ENCODE data around the gene RNF214. TPM values are rescaled to one million over a fixed set of nuclear protein-coding genes. Genes with fewer than 3 reads are reported as not detected.

Gene RNF214
- total RNA-seq, 2 experiments from 2014 or later, result 12.9 to 15.8 TPM

GRCh38 chr11:117187428-117187798, 45.1 kb upstream of the RNF214 start:
- intact Hi-C loops (cut with DNase I, micrococcal nuclease), result no loop called here
- Histone ChIP-seq H3K27ac (ENCODE audit: low read depth in 1 of 2, low read length in 2 of 2) (no peak overlapping the region), H3K4me3 (ENCODE audit: low read length) (no peak overlapping the region), H3K4me1 (ENCODE audit: insufficient read depth, low read length) (peaks cover 2% of the 10 kb centered on the region), H3K36me3 (ENCODE audit: insufficient read depth, low read length) (peaks cover 44% of the 10 kb centered on the region), H3K9me3 (ENCODE audit: control insufficient read depth in 1 of 2, insufficient read depth in 1 of 2, low read length in 2 of 2) (no peaks in the 10 kb centered on the region), H3K27me3 (ENCODE audit: control insufficient read depth in 1 of 2, insufficient read depth in 2 of 2, low read length in 2 of 2) (no peaks in the 10 kb centered on the region)
- no peak for ATAC-seq (ENCODE audit: poor library complexity)
- ChIA-PET CTCF (no interaction called here), POLR2A (no interaction called here)
- Mint-ChIP-seq H3K36me3 (ENCODE audit: low read depth) (peaks cover 32% of the 10 kb centered on the region), H3K4me1 (ENCODE audit: low read depth) (no peaks in the 10 kb centered on the region), H3K4me3 (no peak overlapping the region), H3K27me3 (no peaks in the 10 kb centered on the region), H3K27ac (no peak overlapping the region), H3K9me3 (no peaks in the 10 kb centered on the region)
- TF ChIP-seq CTCF (IDR thresholded peaks at IDR 0.05), result no peak
- DNase-seq, result no peak

- H3K4me1 Mint-ChIP-seq (ENCODE audit: low read depth), result no peaks in the 10 kb centered on the region
- no peak overlapping the region for H3K27ac ChIP-seq (ENCODE audit: low read depth in 1 of 2, low read length in 2 of 2)
- ATAC-seq (ENCODE audit: poor library complexity) (no peak), DNase-seq (peak in 1 of 14 experiments; percentile 15)
- no peak overlapping the region for H3K4me3 Mint-ChIP-seq
- peaks cover 38% of the 10 kb centered on the region for H3K36me3 ChIP-seq (ENCODE audit: insufficient read depth, low read length)
- no peaks in the 10 kb centered on the region for H3K9me3 Mint-ChIP-seq
- ChIA-PET CTCF (no interaction called here), POLR2A (interaction anchor here (0.6 to 1.1 kb wide), 2 partner anchors 8 to 11 kb away, joined by 3 to 4 read pairs; partner anchors contain the start of gene TAGLN)
- intact Hi-C loops (cut with DNase I, micrococcal nuclease), result no loop called here
- H3K27ac Mint-ChIP-seq, result no peak overlapping the region
- no peaks in the 10 kb centered on the region for H3K27me3 ChIP-seq (ENCODE audit: control insufficient read depth in 1 of 2, insufficient read depth in 2 of 2, low read length in 2 of 2)
- peaks cover 36% of the 10 kb centered on the region for H3K36me3 Mint-ChIP-seq (ENCODE audit: low read depth)
- no peak for TF ChIP-seq CTCF (IDR thresholded peaks at IDR 0.05)
- no peaks in the 10 kb centered on the region for H3K27me3 Mint-ChIP-seq
- H3K9me3 ChIP-seq (ENCODE audit: control insufficient read depth in 1 of 2, insufficient read depth in 1 of 2, low read length in 2 of 2), result no peaks in the 10 kb centered on the region
- H3K4me1 ChIP-seq (ENCODE audit: insufficient read depth, low read length), result peaks cover 2% of the 10 kb centered on the region
- H3K4me3 ChIP-seq (ENCODE audit: low read length), result no peak overlapping the region
Measured at GRCh38 chr11:117187799-117188481, 44.5 kb upstream of the RNF214 start.

DNA sequence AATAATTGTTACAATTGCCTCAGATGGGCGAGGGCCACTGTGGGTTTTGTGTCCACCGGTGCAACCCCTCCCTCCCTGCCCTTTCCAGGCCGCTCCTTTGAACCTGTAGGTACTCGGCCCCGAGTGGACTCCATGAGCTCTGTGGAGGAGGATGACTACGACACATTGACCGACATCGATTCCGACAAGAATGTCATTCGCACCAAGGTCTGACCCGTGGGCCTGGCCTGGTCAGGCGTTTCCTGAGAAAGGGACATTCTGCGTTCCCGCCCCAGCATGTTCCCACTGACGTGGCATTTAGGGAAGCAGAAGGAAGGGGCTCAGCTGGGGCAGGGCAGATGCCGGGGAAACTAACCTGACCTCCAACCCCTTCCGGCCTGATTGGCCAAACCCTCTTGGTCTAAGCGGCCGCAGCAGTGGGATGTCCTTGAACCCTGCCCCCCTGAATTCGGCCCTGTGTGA, 43.8 kb upstream of the RNF214 start:
- DNase-seq, result peak in 1 of 14 experiments; percentile 28
- peaks cover 38% of the 10 kb centered on the region for H3K36me3 ChIP-seq (ENCODE audit: insufficient read depth, low read length)
- no peaks in the 10 kb centered on the region for H3K9me3 ChIP-seq (ENCODE audit: control insufficient read depth in 1 of 2, insufficient read depth in 1 of 2, low read length in 2 of 2)
- H3K4me3 ChIP-seq (ENCODE audit: low read length), result no peak overlapping the region
- H3K4me1 Mint-ChIP-seq (ENCODE audit: low read depth), result no peaks in the 10 kb centered on the region
- no peaks in the 10 kb centered on the region for H3K9me3 Mint-ChIP-seq
- H3K27ac Mint-ChIP-seq, result no peak overlapping the region
- peaks cover 2% of the 10 kb centered on the region for H3K4me1 ChIP-seq (ENCODE audit: insufficient read depth, low read length)
- TF ChIP-seq CTCF (IDR thresholded peaks at IDR 0.05), result no peak
- H3K27ac ChIP-seq (ENCODE audit: low read depth in 1 of 2, low read length in 2 of 2), result no peak overlapping the region
- ChIA-PET POLR2A (interaction anchor here (0.6 to 1.1 kb wide), 2 partner anchors 9 to 11 kb away, joined by 3 to 4 read pairs; partner anchors contain the start of gene TAGLN), CTCF (no interaction called here)
- peaks cover 39% of the 10 kb centered on the region for H3K36me3 Mint-ChIP-seq (ENCODE audit: low read depth)
- H3K27me3 Mint-ChIP-seq, result no peaks in the 10 kb centered on the region
- H3K4me3 Mint-ChIP-seq, result no peak overlapping the region
- H3K27me3 ChIP-seq (ENCODE audit: control insufficient read depth in 1 of 2, insufficient read depth in 2 of 2, low read length in 2 of 2), result no peaks in the 10 kb centered on the region
- no peak for ATAC-seq (ENCODE audit: poor library complexity)
- intact Hi-C loops (cut with DNase I, micrococcal nuclease), result no loop called here

Measured in CD4-positive, alpha-beta T cell (primary cell).